NCI-H1048 (cell line): ENCODE data around the gene GYS1.
A peak's percentile ranks its signal among the peaks of the same experiment; 100 is the strongest.
"Not testable (repeated sequence)": the region's sequence is repeated elsewhere in the genome, so short reads cannot be mapped to it uniquely, and the experiment has no call there.

Experiments used
- DNase-seq: peaks from one replicate; lab custom pipeline; 2025; lab: John Stamatoyannopoulos, UW

The GYS1 gene

DNA sequence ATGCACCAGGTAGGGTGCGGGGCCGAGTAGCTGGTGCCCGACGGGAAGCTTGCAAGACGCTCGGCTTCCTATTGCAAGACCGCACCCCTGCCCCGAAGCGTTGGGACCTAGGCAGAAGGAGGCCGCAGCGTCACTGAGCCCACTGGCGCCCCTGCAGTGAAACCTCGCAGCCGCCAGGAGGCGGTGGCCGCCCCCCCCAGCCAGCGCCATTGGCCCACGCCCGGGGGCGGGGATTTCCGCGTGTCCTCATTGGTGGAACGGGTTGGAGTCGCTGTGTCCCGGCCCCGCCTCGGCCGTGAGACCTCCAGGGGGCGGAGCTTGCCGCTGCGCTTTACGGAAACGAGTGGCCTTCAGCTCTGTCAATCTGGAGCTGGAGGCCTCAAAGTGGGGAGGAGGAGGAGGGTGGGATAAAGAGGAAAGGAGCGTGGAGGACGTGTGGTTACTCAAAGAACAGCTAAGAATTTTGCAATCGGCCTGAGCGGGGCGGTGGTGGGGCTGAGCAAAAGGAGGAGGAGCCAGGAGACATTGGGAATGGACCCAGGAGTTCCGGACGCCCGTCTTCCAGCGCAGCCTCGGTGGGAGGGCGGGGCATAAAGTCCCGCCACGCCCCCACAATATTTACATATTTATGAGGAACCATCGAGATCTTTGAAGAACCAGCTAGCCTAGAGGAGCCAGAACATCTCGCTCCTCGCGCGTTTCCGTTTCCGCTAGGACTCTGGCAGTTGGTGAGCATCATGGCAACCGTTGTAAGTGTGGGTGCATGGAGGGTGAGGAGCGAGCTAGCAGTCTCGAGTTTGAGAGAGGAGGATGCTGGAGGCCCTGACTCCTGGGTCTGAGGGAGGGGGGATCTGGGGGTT is at the start of gene GYS1, which contains the start of gene RUVBL2:
Gene GYS1 (minus strand): TSS at position 135 of the 860 bp plus-strand sequence. CDS start 197 bp downstream, outside the sequence.
Gene RUVBL2 (plus strand): TSS at position 713 of the 860 bp plus-strand sequence. CDS start 25 bp downstream, at position 738.
- DNase-seq: peak; percentile 99

DNA sequence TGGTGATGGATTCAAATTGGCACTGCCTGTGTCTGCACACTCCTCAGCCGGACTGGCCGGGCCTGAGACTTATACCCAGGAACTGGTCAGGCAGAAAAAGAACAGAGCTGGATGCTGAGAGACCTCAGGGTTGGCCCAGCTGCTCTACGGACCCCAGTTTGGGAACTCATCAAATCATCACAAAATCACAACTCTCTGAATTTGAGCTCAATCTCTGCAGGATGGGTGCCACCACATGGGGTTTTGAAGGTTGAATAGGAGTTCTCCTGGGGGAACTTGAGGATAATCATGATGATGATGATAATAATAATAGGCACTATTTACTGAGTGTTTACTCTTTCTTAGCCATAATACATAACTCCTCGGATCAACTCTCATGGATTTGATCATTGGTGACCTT is 49.6 kb upstream of the GYS1 start:
- not testable (repeated sequence) for DNase-seq

DNA sequence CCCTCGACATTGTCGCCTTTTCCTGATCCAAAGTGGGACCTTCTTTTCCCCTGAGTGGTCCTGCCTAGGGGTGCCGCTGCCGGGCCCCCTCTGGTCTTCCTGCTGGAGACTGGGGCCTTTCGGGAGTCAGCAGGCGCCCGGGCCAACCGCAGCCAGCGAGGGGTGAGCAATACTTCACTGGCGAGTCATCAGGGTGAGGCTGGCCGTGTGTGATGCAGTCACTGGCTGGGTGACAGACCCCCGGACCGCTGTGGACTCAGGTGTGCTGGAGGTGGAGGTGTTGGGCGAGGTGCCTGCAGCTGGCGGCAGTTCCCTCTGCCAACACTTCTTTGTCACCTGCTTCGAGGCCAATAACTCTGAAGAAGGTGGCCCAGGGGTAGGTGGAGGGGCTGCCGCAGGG is 49.1 kb upstream of the GYS1 start:
- DNase-seq: no peak

DNA sequence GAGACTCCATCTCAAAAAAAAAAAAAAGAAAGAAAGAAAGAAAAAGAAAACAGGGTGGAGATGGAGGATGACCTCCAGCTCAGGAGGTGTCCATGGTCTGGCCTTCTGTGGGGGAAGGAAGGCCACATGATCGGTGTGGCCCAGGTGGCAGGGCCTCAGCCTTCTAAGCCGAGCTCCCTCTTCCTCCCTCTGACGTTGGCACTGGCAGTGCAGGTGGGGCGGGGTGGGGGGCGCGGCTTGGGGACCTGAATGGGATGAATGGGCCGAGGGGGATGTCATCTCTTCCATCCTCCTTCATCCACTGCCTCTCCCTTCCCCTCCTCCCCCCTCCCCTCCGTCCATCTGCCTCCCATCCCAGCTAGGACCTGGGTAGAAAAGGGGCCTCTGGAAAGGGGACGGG is 46.6 kb upstream of the GYS1 start:
- DNase-seq: not testable (repeated sequence)

GRCh38 chr19:49038557-49039276 is 45.6 kb upstream of the GYS1 start:
- not testable (repeated sequence) for DNase-seq

- DNase-seq: not testable (repeated sequence)
These were observed 45.0 kb upstream of the GYS1 start for GRCh38 chr19:49038111-49038510.

DNA sequence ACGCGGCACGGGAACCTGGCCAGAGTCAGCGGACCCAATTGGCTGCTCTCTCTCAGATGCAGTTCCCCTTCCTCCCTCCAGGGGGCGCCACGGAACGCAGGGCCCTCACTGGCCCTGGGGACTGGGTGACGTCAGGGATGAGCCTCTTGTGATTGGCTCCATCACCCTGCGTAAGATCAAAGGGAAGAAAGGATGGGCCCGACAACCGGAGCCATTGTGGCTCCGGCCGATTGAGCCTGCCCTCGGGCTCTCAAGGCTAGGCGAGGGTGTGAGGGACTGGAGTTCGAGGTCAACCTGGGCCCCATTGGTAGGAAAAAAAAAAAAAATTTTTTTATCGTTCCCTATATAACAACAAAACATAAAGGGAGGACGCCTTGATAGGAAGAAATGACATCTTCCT is 43.7 kb upstream of the GYS1 start, which contains the start of gene CGB1:
Gene CGB1 (minus strand): TSS at position 81 of the 400 bp plus-strand sequence. CDS start 184 bp downstream, outside the sequence.
- DNase-seq: not testable (repeated sequence)

DNA sequence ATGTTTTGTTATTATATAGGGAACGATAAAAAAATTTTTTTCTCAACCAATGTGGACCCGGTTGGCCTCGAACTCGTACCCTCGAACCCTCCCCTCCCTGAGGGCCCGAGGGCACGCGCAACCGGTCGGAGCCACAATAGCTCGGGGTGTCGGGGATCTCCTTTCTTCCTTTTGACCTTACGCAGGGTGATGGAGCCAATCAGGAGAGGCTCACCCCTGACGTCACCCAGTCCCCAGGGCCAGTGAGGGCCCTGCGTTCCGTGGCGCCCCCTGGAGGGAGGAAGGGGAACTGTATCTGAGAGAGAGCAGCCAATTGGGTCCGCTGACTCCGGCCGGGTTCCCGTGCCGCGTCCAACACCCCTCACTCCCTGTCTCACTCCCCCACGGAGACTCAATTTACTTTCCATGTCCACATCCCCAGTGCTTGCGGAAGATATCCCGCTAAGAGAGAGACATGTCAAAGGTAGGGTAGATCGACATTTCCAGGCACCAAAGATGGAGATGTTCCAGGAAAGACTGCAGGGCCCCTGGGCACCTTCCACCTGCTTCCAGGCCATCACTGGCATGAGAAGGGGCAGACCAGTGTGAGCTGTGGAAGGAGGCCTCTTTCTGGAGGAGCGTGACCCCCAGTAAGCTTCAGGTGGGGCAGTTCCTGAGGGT is 38.7 kb upstream of the GYS1 start, which contains the start of gene CGB2:
Gene CGB2 (plus strand): TSS at position 249 of the 660 bp plus-strand sequence. CDS start 206 bp downstream, at position 455.
- not testable (repeated sequence) for DNase-seq

DNA sequence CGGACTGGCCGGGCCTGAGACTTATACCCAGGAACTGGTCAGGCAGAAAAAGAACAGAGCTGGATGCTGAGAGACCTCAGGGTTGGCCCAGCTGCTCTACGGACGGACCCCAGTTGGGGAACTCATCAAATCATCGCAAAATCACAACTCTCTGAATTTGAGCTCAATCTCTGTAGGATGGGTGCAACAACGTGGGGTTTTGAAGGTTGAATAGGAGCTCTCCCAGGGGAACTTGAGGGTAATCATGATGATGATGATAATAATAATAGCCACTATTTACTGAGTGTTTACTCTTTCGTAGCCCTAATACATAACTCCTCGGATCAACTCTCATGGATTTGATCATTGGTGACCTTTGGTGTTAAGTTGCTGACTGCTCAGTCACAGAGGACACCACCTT is 37.2 kb upstream of the GYS1 start:
- not testable (repeated sequence) for DNase-seq

DNA sequence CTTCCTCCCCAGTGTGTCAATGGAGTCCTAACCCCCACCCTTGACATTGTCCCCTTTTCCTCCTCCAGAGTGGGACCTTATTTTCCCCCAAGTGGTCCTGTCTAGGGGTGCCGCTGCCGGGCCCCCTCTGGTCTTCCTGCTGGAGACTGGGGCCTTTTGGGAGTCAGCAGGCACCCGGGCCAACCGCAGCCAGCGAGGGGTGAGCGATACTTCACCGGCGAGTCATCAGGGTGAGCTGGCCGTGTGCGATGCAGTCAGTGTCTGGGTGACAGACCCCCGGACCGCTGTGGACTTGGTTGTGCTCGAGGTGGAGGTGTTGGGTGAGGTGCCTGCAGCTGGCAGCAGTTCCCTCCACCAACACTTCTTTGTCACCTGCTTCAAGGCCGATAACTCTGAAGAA is 36.6 kb upstream of the GYS1 start:
- not testable (repeated sequence) for DNase-seq

GRCh38 chr19:49028686-49029085 is 35.6 kb upstream of the GYS1 start:
- DNase-seq: not testable (repeated sequence)

GRCh38 chr19:49025599-49025998 is 32.5 kb upstream of the GYS1 start:
- DNase-seq: not testable (repeated sequence)

DNA sequence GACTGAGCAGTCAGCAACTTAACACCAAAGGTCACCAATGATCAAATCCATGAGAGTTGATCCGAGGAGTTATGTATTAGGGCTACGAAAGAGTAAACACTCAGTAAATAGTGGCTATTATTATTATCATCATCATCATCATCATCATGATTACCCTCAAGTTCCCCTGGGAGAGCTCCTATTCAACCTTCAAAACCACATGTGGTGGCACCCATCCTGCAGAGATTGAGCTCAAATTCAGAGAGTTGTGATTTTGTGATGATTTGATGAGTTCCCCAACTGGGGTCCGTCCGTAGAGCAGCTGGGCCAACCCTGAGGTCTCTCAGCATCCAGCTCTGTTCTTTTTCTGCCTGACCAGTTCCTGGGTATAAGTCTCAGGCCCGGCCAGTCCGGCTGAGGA is 32.0 kb upstream of the GYS1 start:
- not testable (repeated sequence) for DNase-seq

DNA sequence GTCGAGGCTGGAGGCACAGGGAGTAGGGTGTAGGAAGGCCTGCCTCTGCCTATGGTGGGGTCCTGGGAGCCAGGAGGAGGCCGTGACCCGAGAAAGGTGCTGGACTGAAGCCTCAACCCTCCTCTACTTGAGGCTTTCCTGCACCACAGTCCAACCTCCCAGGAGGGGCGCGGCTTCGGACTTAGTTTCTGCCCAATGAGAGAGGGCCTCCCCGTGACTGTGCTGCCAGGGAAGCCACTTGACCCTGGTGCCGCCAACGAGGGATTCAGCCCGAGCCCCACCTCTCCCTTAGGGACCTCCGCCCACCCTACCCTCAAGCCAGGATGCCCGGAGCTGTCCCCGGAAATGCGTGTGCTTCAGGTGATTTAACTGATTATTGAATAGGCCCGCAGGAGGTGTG is 31.1 kb upstream of the GYS1 start, which contains the start of gene CGB3:
Gene CGB3 (minus strand): TSS at position 101 of the 400 bp plus-strand sequence. CDS start 362 bp downstream, outside the sequence.
- DNase-seq: not testable (repeated sequence)

- no peak for DNase-seq
These were observed 29.0 kb upstream of the GYS1 start for GRCh38 chr19:49022116-49022515.

DNA sequence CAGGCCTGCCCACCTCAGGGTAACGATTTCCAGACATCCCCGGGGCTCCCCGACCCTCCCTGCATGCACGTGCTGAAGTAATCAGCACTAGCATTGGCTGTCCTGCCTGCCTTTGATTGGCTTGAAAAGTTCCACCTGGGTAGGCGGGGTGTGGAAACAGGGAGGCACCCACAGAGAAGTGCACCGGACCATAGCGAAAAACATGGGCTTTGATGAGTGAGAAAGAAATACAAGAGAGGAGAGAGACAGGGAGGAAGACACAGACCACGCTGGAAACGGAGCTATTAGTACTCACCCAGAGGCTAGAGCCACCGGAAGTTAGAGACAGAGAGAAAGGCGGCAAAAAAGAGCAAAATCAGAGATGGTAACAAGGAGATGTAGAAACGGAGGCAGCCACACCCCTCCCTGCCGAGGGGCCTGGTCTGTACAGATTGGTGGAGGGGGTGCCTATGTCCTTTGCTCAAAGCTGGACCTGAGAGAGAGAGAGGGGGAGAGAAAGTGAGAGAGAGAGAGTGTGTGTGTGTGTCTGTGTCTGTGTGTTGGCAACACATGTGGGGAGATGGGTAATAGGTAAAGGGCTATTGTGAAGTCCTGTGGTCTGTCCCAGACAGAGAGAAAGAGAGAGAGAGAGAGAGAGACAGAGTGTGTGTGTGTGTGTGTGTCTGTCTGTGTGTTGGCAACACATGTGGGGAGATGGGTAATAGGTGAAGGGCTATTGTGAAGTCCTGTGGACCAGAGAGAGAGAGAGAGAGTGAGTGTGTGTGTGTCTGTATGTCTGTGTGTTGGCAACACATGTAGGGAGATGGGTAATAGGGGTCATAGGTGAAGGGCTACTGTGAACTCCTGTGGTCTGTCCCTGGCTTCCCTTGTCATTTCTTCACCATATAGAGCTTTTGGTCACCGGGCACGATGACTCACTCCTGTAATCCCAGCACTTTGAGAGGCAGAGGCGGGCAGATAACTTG is 28.1 kb upstream of the GYS1 start:
- DNase-seq: no peak

DNA sequence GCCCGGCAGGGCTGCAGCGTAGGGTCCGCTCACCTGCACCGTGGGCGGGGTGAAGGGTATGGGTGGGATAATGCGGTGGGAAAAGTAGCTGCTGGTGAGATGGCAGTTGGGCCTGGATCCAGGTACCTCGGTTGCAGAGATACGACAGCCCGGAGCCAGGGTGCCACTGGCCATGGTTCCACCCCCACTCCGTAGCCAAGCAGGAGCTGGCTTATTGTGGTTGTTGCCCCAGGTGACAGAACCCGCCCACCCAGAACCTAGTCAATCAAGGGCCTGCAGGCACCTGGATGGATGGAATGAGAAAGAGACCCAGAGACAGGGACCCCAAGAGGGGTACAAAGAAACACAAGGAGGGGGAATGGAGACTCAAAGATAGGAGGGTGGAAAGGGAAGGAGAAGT is 27.2 kb upstream of the GYS1 start:
- DNase-seq: no peak

GRCh38 chr19:49019242-49019932 is 26.3 kb upstream of the GYS1 start:
- DNase-seq: no peak

- not testable (repeated sequence) for DNase-seq
These were observed 25.5 kb upstream of the GYS1 start for GRCh38 chr19:49018388-49019241.
